ENCODE measurements around the gene SERPINB10.

DNA sequence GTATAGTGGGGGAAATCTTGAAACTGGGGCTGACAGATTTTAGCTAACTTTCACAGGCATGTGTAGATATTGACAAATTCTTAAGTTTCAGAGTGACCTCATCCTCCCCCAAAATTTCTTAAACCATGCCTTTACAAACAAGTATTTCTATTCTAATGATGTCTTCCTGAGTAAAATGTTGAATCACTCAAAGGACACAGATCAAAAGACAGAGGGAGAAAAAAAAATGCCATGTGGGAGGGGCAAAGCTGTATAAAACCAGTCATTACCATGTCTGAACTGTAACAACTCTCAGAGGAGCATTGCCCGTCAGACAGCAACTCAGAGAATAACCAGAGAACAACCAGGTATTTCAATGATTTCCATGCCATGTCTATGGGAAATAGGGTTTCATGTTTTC is 20.3 kb upstream of the SERPINB10 start, which contains the start of gene SERPINB2:
- TF ChIP-seq, protein P1, sequence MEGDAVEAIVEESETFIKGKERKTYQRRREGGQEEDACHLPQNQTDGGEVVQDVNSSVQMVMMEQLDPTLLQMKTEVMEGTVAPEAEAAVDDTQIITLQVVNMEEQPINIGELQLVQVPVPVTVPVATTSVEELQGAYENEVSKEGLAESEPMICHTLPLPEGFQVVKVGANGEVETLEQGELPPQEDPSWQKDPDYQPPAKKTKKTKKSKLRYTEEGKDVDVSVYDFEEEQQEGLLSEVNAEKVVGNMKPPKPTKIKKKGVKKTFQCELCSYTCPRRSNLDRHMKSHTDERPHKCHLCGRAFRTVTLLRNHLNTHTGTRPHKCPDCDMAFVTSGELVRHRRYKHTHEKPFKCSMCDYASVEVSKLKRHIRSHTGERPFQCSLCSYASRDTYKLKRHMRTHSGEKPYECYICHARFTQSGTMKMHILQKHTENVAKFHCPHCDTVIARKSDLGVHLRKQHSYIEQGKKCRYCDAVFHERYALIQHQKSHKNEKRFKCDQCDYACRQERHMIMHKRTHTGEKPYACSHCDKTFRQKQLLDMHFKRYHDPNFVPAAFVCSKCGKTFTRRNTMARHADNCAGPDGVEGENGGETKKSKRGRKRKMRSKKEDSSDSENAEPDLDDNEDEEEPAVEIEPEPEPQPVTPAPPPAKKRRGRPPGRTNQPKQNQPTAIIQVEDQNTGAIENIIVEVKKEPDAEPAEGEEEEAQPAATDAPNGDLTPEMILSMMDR (conservative IDR thresholded peaks at IDR 0.05; ENCODE audit: low read length): no peak
- no peak for TF ChIP-seq EZH2phosphoT487 (IDR thresholded peaks at IDR 0.05; ENCODE audit: borderline replicate concordance)
